ENCODE measurements around the gene GPC6.

GPC6 gene

DNA sequence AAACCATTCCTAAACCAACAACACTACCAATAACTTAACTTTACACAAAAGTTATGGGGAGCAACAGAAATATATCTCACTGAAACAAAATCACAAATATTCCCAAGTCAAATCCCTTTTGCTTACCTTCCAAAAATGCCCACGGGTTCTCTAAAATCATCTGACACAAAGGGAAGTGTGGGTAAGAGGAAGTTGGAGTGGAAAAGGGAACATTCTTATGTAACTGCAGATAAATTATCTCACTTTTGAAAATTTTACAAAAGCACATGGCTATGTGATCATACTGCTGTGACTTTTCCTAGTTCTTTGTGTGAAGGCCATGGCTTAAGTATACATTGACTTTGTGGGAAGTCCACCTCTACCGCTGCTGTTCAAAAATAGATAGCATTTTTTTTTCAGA is 350.5 kb downstream of the GPC6 start:
- DNase-seq (ENCODE audit: insufficient read length) = no peak
- no peak for FAIRE-seq
- TF ChIP-seq POLR2AphosphoS5 (IDR thresholded peaks at IDR 0.05; ENCODE audit: low read depth, low read length) (no peak), POLR2A (IDR thresholded peaks at IDR 0.05; ENCODE audit: low read depth, low read length) (no peak), TAF1 (IDR thresholded peaks at IDR 0.05; ENCODE audit: borderline replicate concordance, low read depth, low read length) (no peak)

DNA sequence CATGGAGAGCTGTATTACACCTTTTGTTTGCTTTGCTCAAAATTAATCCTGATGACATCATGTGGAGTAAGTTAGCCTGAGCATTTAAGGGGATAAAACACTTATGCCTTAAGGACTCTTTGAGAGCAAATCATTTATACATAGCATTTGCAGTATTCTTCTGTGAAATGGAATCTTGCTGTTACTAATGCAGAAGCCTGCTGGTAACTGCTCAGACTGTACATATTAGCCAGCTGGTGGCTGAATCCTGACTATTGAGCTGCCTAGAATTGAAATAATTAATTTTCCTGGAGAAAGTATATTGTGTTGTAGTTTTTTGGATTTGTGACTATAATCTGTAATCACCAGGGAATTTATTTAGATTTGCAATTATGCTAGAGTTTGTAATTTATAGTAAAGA is 363.2 kb downstream of the GPC6 start:
- TF ChIP-seq POLR2AphosphoS5 (IDR thresholded peaks at IDR 0.05; ENCODE audit: low read depth, low read length) (no peak), POLR2A (IDR thresholded peaks at IDR 0.05; ENCODE audit: low read depth, low read length) (no peak), TAF1 (IDR thresholded peaks at IDR 0.05; ENCODE audit: borderline replicate concordance, low read depth, low read length) (no peak)
- FAIRE-seq (no peak), DNase-seq (ENCODE audit: insufficient read length) (no peak)

DNA sequence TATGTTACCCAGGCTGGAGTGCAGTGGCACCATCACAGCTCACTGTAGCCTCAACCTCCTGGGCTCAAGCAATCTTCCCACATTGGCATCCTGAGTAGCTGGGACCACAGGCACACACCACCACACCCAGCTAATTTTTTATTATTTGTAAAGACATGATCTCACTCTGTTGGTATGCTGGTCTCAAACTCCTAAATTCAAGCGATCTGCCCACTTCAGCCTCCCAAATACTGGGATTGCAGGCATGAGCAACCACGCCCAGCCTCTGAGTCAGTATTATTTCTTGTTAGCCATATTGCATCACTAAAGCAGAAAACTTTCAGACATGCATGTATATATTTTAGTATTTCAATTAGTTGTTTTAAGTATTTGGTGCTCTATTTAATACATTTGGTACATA is 376.4 kb downstream of the GPC6 start:
- TF ChIP-seq POLR2A (IDR thresholded peaks at IDR 0.05; ENCODE audit: low read depth, low read length) = no peak
- no peak for TF ChIP-seq POLR2AphosphoS5 (IDR thresholded peaks at IDR 0.05; ENCODE audit: low read depth, low read length)
- no peak for TF ChIP-seq TAF1 (IDR thresholded peaks at IDR 0.05; ENCODE audit: borderline replicate concordance, low read depth, low read length)
- DNase-seq (ENCODE audit: insufficient read length) = no peak
- no peak for FAIRE-seq

DNA sequence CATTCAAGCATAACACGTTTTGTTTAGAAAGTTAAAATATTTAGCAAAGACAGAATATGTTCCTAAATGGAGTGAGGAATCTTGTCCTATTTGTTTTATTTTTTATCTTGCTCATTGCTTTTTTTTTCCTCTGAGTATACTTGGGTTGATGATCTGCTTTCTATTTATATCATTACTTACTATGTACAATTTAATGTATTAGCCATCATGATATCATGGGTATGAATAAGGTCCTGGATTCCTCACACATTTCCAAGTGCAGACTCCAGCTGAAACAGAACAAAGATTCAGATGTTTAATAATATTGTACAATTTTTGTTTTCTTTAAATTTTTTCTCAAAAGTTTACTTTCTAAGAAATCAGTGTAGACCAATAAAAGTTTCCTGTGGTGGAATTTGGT is 388.2 kb downstream of the GPC6 start:
- no peak for DNase-seq (ENCODE audit: insufficient read length)
- FAIRE-seq = no peak
- TF ChIP-seq POLR2AphosphoS5 (IDR thresholded peaks at IDR 0.05; ENCODE audit: low read depth, low read length) (no peak), TAF1 (IDR thresholded peaks at IDR 0.05; ENCODE audit: borderline replicate concordance, low read depth, low read length) (no peak), POLR2A (IDR thresholded peaks at IDR 0.05; ENCODE audit: low read depth, low read length) (no peak)

DNA sequence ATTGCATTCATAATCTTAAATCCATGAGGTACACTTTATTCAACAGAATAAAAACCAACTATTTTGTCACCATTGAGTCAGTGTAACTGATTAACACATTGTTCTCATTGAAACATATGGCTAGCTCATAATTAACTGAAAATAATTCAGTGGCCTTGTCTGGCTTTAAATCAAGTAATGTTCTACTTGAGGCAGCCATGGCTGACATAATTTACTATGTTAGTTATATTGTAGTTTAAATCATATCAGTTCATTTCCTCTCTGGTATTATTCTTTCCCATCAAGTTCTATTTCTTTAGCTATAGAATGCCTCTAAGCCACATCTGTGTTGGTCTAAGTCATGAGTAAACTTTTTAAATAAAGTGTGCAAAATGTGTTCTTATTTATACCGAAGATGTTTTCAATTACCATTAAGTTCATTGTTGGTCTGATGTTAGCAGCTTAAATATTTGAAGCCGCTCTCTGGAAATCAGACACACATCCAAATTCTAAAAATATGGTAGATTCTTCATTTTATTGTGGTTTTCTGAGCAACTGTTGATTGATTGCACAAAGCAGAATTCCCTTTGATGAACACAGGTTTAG is 393.7 kb downstream of the GPC6 start:
- DNase-seq (ENCODE audit: insufficient read length) = no peak
- TF ChIP-seq POLR2AphosphoS5 (IDR thresholded peaks at IDR 0.05; ENCODE audit: low read depth, low read length) (no peak), POLR2A (IDR thresholded peaks at IDR 0.05; ENCODE audit: low read depth, low read length) (no peak)
- no peak for FAIRE-seq

DNA sequence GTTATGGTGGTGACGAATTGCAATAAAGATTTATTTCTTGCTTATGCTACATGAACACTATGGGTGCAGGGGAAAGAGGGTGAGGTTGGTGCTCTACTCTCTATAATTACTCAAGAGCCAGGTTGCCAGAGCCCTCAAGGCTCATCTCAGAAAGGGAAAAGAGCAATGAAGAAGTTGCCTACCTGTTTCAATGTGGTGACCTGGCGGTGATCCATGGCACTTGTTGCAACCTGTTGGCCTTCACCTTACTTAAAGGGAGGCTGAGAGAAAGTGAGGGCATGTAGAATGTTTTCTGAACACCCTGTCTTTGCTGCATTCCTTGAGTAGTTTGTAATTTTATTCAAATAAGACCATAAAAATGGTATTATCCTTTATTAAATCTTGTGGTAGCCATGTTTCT is 394.4 kb downstream of the GPC6 start:
- TF ChIP-seq POLR2AphosphoS5 (IDR thresholded peaks at IDR 0.05; ENCODE audit: low read depth, low read length) = no peak
- TF ChIP-seq POLR2A (IDR thresholded peaks at IDR 0.05; ENCODE audit: low read depth, low read length) = no peak
- no peak for TF ChIP-seq TAF1 (IDR thresholded peaks at IDR 0.05; ENCODE audit: borderline replicate concordance, low read depth, low read length)
- FAIRE-seq (no peak), DNase-seq (ENCODE audit: insufficient read length) (no peak)

DNA sequence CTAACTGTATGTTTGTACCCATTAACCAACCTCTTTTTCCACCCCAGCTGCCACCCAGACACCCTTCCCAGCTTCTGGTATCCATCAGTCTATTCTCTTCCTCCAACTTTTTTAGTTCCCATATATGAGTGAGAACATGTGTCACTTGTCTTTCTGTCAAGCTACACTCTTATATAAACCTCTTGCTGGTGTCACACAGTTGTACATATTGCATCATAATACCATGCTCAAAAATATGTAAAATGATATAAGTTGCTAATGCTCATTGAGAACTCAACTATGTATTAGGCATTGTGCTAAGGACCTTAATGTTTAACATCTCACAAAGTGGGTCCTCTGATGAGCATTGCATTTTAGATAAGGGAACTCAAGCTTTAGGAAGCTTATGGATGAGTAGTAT is 395.4 kb downstream of the GPC6 start:
- DNase-seq (ENCODE audit: insufficient read length) (no peak), FAIRE-seq (no peak)
- TF ChIP-seq TAF1 (IDR thresholded peaks at IDR 0.05; ENCODE audit: borderline replicate concordance, low read depth, low read length) = no peak
- no peak for TF ChIP-seq POLR2AphosphoS5 (IDR thresholded peaks at IDR 0.05; ENCODE audit: low read depth, low read length)
- no peak for TF ChIP-seq POLR2A (IDR thresholded peaks at IDR 0.05; ENCODE audit: low read depth, low read length)

DNA sequence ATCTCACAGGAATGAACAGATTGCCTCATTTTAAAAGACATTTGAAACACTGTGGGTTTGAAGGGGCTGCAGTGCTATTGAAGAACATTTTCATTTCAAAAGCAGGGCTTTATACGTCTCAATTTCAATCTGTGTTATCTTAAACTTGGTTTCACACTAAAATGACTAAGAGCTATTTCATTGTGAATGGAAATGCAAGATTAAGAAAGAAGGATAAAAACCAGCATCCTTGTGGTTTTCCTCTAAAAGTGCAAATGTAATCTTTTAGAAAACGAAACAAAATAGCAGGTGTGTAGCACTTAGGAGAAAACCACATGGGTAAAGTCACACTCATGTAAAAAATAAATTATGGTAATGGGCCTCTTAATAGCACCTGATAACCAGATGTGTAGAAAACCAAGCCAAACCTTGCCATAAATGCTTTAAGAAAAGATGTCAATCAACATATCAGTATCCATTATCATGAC is 397.7 kb downstream of the GPC6 start:
- no peak for DNase-seq (ENCODE audit: insufficient read length)
- TF ChIP-seq POLR2A (IDR thresholded peaks at IDR 0.05; ENCODE audit: low read depth, low read length) (no peak), POLR2AphosphoS5 (IDR thresholded peaks at IDR 0.05; ENCODE audit: low read depth, low read length) (no peak), TAF1 (IDR thresholded peaks at IDR 0.05; ENCODE audit: borderline replicate concordance, low read depth, low read length) (no peak)
- FAIRE-seq = no peak

DNA sequence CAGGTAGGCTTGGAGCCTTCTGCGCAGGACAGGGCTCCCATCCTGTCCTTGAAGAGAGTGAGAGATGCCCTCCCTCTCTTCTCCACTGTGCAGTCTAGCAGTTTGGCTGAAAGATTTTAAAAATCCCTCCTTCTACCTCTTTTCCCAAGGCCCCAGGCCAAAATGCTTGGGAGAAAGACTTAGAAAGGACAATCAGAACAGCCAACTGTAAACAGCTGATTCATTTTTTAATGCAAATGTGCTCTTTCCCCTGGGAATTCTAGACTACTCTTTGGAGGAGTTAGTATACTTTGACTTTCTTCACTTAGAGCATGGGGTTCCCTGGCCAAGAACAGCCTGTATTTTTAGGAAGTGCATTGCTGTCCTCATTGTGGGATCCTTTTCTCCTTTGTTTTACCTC is 398.9 kb downstream of the GPC6 start:
- TF ChIP-seq TAF1 (IDR thresholded peaks at IDR 0.05; ENCODE audit: borderline replicate concordance, low read depth, low read length) (no peak), POLR2AphosphoS5 (IDR thresholded peaks at IDR 0.05; ENCODE audit: low read depth, low read length) (no peak), POLR2A (IDR thresholded peaks at IDR 0.05; ENCODE audit: low read depth, low read length) (no peak)
- FAIRE-seq (no peak), DNase-seq (ENCODE audit: insufficient read length) (no peak)

DNA sequence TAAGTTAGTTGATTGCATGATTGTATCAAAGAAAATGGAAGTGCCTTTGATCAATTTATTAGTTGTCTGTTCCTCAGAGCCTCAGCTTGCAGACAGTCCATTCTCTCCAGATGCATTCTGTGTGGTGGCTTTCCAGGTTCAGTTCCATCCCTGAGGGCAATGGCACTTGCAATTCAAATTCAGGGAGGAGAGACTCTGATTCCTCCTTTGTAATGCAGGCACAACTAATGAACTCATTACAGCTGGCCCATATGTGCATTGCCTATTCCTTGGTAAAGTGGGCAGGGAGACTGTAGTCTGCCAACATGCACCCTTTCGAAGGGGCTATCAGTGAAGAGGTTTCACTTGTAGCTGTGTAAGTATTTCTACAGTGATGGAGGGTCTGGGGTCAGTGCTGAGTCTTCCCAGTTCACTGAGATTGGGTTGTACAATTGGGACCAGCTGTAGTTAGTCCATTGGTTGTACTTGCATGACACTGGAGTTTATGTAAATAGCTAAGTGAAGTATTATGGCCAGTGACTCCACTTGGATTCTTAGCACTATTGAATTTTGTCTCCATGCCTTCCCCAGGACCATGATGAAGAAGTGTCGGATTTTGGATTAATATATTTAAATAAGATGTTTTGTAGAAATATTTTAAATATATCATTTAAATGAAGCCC is 401.7 kb downstream of the GPC6 start:
- no peak for DNase-seq (ENCODE audit: insufficient read length)
- TF ChIP-seq POLR2A (IDR thresholded peaks at IDR 0.05; ENCODE audit: low read depth, low read length) (no peak), POLR2AphosphoS5 (IDR thresholded peaks at IDR 0.05; ENCODE audit: low read depth, low read length) (no peak), TAF1 (IDR thresholded peaks at IDR 0.05; ENCODE audit: borderline replicate concordance, low read depth, low read length) (no peak)
- FAIRE-seq = no peak

DNA sequence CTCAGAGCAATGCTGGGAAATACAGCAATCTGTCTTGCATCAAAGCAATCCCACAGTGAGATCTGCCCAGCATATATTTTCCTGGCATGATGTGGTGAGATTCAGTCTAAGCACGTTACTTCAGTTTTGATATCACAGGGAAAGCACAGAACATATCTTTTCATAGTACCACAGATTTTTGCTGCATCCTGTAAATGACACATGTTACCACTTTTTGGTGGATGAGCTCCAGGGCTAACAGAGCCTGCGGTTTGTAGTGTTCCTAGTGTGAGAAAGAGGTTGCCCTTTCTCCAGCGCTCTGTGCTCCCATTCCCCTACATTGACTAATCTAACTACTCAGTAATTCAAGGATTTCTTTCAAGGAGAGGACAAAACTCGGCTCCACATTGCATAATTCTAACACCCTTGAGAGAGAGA is 409.0 kb downstream of the GPC6 start:
- DNase-seq (ENCODE audit: insufficient read length) = no peak
- no peak for FAIRE-seq

DNA sequence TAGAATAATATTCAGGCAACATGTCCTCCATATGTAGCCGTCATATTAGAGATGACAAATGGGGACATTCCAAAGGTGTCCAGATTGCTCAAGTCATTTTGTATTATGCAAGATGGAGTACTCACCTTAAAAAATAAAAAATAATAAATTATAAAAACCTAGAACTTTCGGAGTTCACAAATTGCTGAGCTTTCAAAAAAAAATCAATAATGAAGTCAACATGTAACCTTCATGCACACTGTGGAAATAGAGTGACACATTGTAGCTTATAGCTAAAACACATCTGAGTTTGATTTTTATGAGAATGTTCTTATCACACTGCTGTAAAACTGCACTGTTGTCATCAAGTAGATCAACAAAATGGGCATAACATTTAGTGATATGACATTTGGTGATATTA is 411.2 kb downstream of the GPC6 start:
- TF ChIP-seq TAF1 (IDR thresholded peaks at IDR 0.05; ENCODE audit: borderline replicate concordance, low read depth, low read length) = no peak
- TF ChIP-seq POLR2A (IDR thresholded peaks at IDR 0.05; ENCODE audit: low read depth, low read length) = no peak
- TF ChIP-seq POLR2AphosphoS5 (IDR thresholded peaks at IDR 0.05; ENCODE audit: low read depth, low read length) = no peak
- no peak for DNase-seq (ENCODE audit: insufficient read length)
- FAIRE-seq = no peak

More for the DNA sequence above, 409.0 kb downstream of the GPC6 start:
- TF ChIP-seq TAF1 (IDR thresholded peaks at IDR 0.05; ENCODE audit: borderline replicate concordance, low read depth, low read length) (no peak), POLR2A (IDR thresholded peaks at IDR 0.05; ENCODE audit: low read depth, low read length) (no peak), POLR2AphosphoS5 (IDR thresholded peaks at IDR 0.05; ENCODE audit: low read depth, low read length) (no peak)
